Fibroblast of mammary gland (primary cell): ENCODE results near the gene CBFB.
"Not testable (repeated sequence)": the region's sequence is repeated elsewhere in the genome, so short reads cannot be mapped to it uniquely, and the experiment has no call there.

Experiments
- DNase-seq: peaks from one replicate; pipeline ENCODE4 v3.0.0-alpha.2; 2010; ENCODE audit warnings: low read depth
- H3K4me3 ChIP-seq: 2 replicates; pipeline ENCODE4 v1.5.1; 2011; ENCODE audit warnings: low read depth, mild to moderate bottlenecking, low read length, moderate library complexity; ENCODE audit not compliant: control insufficient read depth
- CTCF ChIP-seq: conservative IDR thresholded peaks from 2 replicates; pipeline ENCODE4 v1.5.1; 2011; ENCODE audit warnings: low read depth, low read length, inconsistent platforms; ENCODE audit not compliant: control insufficient read depth, insufficient read depth

Gene CBFB

GRCh38 chr16:67040166-67040565 lies 11.2 kb downstream of the CBFB start:
- DNase-seq: no peak
- TF ChIP-seq CTCF: no peak

GRCh38 chr16:67040906-67041305 lies 12.0 kb downstream of the CBFB start:
- DNase-seq: peak; percentile 59
- H3K4me3 ChIP-seq: no peak overlapping the region
- no peak for TF ChIP-seq CTCF

More at GRCh38 chr16:67040166-67040565, 11.2 kb downstream of the CBFB start:
- no peak overlapping the region for H3K4me3 ChIP-seq

GRCh38 chr16:67041520-67041919 lies 12.6 kb downstream of the CBFB start:
- H3K4me3 ChIP-seq, DNase-seq: not testable (repeated sequence)

- no peak for DNase-seq
- TF ChIP-seq CTCF: no peak
- no peak overlapping the region for H3K4me3 ChIP-seq
Observed at GRCh38 chr16:67043420-67043819, 14.5 kb downstream of the CBFB start.

DNA sequence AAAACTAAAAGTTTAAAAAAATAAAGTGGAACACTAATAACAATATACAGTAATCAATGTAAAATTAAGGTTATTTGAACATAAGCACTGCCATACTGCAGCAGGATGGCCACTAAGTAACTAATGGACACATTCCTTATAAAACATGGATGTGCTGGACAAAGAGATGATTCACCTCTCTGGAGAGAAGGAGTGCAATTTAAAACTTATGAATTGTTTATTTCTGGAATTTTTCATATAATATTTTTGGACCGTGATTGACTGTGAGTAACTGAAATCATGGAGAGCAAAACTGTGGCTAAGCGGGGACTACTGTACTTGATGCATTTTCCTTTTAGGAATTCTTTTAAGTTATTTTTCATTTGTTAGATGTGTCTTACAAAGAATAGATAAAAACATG lies 21.8 kb downstream of the CBFB start:
- H3K4me3 ChIP-seq: no peak overlapping the region
- no peak for TF ChIP-seq CTCF
- DNase-seq: no peak

- H3K4me3 ChIP-seq: no peak overlapping the region
- no peak for TF ChIP-seq CTCF
- no peak for DNase-seq
Observed at GRCh38 chr16:67052399-67052798, 23.4 kb downstream of the CBFB start.

- TF ChIP-seq CTCF: no peak
- H3K4me3 ChIP-seq: no peak overlapping the region
Observed at GRCh38 chr16:67053767-67054334, 24.9 kb downstream of the CBFB start.

More at GRCh38 chr16:67053767-67054334, 24.9 kb downstream of the CBFB start:
- no peak for DNase-seq
